ENCODE measurements around the gene LIPJ.

The LIPJ gene, protein sequence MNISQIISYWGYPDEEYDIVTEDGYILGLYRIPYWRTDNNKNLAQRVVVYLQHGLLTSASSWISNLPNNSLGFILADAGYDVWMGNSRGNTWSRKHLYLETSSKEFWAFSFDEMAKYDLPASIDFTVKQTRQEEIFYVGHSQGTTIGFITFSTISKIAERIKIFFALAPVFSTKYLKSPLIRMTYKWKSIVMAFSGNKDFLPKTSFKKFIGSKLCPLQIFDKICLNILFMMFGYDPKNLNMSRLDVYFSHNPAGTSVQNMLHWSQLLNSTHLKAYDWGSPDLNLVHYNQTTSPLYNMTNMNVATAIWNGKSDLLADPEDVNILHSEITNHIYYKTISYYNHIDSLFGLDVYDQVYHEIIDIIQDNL

DNA sequence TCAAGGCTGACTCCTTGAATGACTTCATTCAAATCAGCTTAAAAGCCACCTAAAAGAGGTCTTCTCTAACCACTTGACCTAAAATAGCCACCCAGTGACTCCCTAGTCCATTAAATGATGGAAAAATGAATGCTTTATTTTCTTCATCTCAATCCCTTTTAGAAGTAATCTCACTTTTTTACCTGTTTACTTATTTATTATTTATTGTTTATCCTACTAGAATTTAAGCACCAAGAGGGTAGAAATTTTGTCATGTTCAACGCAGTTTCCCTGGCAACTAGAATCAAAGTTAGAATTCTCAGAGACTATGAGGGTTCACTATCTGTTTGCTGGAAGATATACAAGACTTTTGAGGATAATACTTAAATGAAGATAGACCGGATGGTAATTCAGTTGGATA, at the start of gene LIPJ:
Gene LIPJ, plus strand, starts transcription at position 301 of the 400 bp plus-strand sequence. CDS start 3,926 bp downstream, outside the sequence.
- no peak for DNase-seq (ENCODE audit: low read depth, low spot score)

DNA sequence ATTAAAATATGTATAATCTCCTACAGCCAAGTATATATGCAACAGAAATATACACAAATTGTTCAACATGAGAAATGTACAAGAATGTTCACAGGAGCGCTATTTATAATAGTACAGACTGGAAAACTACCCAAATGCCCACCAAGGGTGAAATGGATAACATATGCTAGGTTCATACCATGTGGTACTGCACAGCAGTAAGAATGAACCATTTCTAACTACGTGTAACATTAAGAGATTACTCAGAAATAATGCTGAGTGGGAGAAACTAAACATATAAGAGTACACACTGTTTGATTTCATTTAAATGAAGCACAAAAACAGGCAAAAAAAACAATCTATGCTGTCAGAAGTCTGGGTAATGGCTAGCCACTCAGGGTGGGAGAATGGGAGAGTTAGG, 49.2 kb upstream of the LIPJ start:
- no peak for DNase-seq (ENCODE audit: low read depth, low spot score)

DNA sequence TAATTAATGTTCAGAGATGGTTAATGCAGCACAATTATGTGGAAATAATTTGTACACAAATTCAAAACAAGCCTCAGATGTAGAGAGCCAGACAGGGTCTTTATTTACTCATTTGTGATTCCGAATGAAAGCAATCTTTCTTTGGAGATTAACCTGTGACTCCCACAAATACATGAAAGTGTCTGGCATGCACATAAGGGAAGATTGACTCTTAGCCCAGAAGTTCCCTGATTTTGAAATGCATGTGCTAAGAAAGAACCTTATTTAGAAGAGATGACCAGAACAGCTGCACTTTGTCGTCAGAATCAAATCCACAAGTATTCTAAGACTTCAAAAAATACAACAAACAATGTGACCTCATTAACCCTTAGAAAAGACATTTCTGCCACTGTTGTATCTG, 48.5 kb upstream of the LIPJ start:
- no peak for DNase-seq (ENCODE audit: low read depth, low spot score)

DNA sequence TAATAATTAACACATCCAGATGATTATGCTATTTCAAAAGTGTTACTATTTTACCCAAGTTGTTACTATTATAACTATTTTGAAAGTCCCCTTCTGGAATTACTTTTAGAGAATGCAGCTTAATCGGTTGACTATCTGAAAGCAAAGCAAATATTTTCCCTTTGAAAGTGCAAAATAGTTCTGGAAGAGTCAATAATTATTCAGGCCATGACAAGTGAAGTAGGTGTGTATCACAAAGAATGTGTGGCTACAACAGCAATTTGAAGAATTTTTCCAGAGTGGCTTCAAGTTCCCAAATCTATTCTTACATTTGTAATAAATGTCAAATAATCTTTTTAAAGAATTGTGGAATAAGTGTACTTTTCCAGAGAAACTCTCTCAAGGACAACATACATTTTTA, 46.2 kb upstream of the LIPJ start:
- no peak for DNase-seq (ENCODE audit: low read depth, low spot score)

DNA sequence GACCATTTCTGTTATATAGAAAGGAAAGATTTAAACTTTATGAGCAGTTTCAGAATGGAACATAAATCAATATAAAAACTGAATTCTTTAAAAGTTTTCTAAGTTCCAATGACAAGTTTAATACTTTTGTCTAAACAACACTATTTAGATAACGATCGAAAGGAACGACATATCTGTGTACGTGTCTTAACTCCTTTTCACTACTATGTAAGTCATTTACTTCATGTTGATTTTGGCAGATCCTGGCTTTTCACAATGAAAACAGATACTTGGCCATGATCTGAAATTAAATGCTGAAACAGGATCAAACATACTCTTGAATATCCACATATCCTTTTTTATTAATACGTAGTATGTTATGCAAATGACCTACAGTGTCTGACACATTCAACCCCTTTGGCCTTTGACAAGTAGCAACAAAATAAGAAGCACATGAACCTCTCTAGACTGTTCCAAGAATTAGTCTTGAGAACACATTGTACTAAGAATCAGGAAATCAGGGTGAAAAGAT, 45.4 kb upstream of the LIPJ start:
- peak; percentile 46 for DNase-seq (ENCODE audit: low read depth, low spot score)

DNA sequence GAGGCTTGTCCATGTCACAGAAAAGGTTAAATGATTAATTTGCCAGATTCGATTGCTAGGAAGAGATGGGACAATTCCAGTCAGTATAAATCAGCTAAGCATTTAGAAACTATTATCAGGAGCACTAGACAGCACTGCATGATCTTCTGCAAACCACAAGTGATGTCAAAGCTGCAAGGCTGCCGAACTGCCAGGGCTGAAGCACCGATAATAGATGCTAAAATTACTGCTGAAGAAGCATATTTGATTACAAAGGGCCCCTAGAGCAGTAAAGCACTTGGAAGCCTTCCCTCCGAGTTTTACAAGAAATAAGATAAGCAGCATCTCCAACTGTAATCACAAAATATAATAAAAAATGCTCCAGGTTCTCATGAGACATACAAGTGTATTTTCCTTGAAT, 44.0 kb upstream of the LIPJ start:
- DNase-seq (ENCODE audit: low read depth, low spot score): no peak

DNA sequence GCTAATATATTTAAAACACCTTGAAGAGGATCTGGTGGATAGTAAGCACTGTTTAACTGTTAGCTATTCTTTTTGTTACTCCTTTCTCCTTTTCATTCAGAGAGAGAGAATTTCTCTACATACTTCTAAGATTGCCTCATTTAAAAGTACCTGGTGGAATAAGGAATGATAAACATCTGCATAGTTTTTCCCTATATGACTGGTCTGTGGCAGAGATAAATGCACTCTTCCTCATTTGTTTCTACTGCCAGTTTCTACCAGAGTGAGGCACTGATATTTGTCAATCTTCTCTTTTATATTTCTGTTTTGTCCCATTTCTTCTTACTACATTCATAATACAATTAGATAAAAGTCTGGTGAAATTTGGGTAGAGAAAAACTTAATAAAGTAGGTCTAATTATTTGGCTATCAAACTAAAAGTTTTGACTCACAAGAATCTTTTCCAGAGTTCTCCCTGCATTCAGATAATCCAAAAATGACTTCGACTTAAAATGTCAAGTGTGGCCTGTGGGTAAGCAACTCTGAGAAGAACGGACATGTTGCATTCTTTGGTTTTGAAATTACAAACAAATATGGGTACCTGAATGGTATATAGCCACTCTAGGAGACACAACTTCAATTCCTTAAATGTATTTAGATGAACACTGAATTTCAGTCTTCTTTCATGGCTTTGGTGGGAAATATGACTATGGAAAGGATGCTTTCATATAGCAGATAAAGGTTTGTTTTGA, 42.3 kb upstream of the LIPJ start:
- no peak for DNase-seq (ENCODE audit: low read depth, low spot score)

DNA sequence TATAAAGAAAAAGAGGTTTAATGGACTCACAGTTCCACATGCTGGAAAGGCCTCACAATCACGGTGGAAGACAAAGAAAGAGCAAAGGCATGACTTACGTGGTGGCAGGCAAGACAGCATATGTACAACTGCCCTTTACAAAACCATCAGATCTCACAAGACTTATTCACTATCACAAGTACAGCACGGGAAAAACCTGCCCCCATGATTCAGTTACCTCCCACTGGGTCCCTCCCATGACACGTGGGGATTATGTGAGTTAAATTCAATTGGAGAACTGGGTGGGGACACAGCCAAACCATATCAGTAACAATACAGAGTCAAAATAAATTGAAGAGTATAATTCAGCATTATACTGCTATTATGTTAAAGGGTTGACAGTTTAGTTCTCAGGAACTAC, 41.2 kb upstream of the LIPJ start:
- no peak for DNase-seq (ENCODE audit: low read depth, low spot score)

DNA sequence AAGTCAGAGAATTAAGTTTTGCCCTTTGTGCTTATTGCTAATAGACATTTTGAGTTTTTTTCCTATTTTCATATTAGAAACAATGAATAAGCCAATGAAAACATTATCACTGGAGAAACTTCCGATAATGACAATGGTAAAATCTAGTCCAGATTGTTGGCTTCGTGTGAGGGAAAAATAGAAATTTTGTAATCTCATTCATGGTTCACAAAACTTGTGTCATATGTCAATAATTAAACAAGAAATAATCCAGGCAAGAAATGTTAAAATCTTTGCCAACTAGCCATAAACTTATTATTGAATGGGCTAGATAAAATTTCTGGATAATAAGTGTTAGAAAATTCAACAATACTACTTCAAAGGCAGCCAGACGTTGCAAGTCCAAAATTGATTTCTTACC, 40.1 kb upstream of the LIPJ start:
- DNase-seq (ENCODE audit: low read depth, low spot score): no peak

DNA sequence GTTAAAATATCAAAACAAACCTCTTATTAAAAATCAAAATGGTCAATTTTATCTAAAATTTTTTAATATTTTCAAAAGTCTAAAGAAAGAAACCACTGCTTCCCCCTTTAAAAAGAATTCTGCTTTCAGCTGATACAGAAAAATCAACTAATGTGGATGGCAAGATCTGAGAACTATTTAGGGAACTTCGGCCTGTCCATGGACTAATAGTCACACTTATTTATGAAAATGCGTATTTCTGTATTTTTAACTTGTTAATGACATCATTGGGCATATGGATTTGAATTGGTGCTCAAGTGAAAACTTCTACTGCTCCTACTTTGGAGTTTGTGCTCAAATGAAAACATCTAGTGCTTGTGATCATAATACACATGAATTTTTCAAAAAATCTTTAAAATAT, 35.3 kb upstream of the LIPJ start:
- DNase-seq (ENCODE audit: low read depth, low spot score): no peak

DNA sequence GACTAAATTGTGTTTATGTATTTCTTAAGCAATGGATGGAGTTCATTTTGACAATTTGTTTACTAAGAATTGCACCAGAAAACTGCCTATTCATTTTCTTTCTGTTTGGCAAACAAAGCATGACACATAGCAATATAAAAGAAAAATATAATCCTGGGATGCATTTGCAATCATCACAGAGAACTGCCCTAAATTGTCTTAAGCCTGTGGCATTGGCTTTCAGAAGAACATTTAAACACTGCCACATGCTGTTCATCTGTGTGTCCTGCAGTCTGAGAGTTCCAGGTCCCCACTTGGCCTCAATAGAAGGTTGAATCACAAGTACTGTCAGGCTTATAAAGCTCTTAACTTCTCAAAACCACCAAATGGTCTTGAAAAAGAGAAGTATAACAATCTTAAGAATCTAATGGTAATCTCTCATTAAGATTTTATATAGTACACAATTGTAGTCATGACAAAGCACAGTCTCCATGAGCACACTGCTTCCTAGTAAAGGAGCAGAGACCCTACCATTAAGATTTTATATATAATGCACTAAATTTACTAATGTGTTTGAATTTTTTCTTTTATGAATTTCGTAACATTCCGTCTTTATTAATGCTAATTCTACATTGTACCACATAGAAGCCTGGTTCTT, 33.3 kb upstream of the LIPJ start:
- DNase-seq (ENCODE audit: low read depth, low spot score): peak; percentile 43

DNA sequence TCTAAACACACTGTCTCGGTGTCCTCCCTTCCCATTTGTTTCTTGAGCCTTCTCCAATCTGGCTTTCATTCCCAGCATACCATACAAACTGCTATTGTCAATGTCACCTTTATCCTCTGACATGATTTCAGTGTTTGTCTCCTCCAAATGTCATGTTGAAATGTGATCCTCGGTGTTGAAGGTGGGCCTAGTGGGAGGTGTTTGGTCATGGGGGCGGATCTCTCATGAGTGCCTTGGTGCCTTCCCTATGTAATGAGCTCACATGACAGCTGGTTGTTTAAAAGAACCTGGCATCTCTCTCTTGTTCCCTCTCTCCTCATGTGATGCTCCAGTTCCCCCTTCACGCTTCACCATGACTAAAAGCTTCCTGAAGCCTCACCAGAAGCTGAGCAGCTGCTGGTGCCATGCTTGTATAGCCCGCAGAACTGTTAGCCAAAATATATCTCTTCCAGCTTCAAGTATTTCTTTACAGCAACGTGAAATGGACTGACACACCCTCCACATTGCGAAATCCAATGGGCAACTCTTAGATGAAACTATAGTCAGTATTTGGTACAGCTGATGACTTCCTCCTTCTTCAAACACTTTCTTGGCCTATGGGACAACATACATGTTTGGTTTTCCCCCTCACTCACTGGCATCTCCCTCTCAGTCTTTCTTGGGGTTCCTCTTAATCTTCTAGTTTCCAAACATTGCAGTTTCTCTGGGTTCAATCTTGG, 31.2 kb upstream of the LIPJ start:
- no peak for DNase-seq (ENCODE audit: low read depth, low spot score)

DNA sequence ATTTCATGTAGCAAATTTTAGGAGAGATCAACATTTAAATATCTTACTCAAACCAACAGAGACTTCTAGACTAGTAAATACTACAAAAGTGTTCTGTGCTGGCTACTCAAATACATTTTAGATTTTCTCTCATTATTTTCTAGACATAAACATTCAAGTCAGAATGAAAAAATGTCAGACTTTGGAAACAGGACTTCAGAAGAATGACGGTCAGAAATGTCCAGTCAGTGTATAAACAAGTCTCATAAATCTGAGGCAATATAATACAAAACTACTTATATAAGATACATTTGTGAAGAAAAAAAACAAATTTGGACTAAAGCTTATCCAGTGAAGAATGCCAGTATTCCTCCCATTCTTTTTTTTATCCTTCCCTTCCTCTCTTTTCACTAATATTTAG, 29.3 kb upstream of the LIPJ start:
- no peak for DNase-seq (ENCODE audit: low read depth, low spot score)

DNA sequence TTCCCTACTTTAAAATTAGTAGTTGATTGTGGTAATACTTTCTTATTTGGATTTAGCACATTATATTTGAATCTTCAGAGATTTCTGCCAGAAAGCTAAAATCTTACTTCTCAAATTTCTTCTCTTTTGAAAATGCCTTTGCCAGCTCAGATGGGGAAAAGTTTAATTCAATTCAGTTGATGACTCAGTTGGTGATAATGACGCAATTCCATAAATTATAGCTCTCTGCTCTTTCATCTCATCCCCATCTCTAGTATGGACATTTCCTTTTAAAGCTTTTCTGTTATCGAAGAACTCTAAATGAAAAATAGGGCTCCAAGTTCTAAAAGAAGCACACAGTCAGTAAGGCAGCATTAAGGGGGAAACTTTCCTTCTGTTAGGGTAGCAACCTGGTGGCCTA, 28.9 kb upstream of the LIPJ start:
- no peak for DNase-seq (ENCODE audit: low read depth, low spot score)

DNA sequence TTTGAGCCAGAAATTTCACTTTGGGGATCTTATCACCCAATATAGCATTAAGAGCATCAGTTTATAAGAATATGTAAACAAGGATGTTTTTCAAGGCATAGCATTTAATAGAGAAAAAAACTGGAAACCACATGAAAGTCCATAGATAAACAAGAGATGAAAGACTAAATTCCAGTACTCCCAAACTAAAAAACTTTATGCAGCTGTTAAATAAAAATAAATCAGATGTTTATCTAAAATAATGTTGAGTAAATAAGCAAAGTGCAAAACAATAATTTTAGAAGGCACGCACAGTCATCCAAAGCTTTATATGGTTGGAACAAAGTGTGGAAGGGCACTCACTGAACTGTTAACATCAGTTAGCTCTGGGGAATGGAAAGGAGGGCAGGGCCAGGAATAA, 24.4 kb upstream of the LIPJ start:
- DNase-seq (ENCODE audit: low read depth, low spot score): no peak

DNA sequence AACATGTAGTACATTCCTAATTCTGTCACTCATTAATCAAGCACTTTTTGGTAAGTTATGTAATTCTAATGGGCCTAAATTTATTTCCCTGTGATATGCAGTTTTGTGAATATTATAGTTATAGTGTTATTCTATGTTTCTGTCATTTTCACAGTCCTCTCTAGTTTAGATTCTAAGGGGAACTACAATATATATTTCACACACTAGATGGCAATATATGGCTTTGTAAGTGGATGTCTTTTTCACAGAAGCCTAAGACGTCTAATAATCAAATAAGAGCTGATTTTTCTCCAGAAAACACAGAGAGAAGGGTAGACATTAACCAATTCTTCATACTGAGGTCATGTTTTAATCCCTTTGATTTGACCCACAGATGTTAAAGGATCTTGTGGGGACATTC, 21.5 kb upstream of the LIPJ start:
- DNase-seq (ENCODE audit: low read depth, low spot score): no peak

DNA sequence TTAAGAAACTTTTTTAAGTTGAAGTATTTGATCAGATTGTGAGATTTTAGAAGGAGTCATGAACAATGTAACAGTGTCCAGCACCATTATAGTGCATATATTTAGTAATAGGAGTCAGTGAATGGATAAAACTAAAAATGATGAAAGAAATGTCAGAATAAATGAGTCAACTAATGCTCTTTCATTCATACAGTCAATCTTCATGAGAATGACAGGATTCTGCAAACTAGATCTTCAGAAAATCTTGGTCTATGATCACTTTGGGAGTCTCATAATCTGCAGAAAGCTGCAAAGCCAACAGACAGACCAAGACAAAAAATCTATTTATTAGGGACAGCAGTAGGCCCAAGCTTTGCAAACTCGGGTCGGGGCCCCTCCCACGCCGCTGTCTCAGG, 4.2 kb upstream of the LIPJ start:
- DNase-seq (ENCODE audit: low read depth, low spot score): no peak

DNA sequence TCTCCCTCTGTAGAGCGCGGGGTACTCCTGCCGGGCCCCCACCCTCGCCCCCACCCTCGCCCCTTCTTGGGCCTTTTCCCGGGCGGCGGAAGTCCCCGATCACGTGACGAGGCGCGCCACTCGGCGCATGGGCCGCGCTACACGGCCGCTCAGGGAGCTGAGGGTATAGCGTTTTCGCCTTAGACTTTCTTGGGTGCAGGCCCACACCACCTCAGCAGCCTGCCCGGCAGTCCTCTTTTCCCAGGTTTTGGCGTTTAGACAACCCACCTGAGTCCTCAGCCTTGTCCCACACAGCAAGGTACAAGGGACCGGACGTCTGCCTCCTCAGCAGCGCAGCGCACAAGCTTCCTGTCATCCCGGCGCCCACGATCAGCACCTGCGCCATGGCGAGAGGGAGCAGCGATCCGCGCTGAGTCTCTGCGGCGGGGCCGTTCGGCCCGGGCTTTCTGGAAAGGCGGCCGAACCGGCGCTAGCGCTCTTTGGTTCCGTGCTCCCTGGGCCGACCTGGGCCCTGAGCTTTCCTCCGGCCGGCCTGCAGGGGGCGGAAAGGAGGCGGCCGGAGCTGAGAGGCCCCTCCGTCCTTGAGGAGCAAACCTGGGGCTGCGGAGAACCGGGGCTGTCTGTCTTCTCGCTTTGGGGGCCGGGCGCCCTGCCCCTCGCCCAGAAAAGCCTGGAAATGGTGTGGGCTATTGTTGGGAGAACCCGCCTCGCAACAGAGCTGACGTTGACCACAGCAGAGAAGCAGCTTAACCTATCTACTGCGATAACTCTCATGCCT, 3.6 kb upstream of the LIPJ start, which contains the start of gene RNLS:
Gene RNLS, minus strand, starts transcription at position 513 of the 778 bp plus-strand sequence.
- DNase-seq (ENCODE audit: low read depth, low spot score): peak; percentile 15

DNA sequence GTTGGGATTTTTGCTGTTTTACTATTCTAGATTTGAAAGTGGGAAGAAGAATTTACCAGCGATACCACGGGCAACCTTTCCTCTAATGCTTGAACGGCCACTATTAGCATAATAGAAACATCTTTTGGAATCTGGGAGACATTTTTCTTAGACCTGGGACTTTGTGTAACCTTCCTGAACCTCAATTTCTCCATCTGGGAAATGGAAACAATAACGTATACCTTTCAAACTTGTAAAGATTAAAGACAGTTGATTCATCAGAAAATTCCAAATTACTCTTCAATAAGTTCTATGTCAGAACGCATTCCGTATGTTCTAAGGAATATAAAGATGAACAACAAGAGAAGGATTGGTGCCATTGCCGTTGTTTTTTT, 3.0 kb upstream of the LIPJ start:
- DNase-seq (ENCODE audit: low read depth, low spot score): no peak

DNA sequence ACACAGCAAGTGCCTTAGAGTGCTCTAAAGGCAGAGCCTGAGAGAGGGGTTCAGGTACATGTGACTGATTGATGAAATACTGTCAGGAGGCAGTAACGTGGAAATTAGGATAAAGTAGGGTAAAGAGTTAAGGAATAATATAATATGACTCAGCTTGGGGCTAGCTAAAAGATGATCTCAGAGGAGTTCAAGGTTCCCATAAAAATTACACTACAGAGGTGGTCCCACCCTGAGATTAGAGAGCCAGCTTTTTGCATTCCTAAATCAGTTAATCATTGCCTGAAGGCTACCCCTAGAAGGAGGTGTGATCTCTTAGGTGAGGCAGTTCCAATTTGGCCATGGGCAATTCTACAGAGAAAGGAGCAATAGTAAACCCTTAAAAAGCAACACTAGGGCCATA, 5.8 kb downstream of the LIPJ start:
- DNase-seq (ENCODE audit: low read depth, low spot score): no peak

DNA sequence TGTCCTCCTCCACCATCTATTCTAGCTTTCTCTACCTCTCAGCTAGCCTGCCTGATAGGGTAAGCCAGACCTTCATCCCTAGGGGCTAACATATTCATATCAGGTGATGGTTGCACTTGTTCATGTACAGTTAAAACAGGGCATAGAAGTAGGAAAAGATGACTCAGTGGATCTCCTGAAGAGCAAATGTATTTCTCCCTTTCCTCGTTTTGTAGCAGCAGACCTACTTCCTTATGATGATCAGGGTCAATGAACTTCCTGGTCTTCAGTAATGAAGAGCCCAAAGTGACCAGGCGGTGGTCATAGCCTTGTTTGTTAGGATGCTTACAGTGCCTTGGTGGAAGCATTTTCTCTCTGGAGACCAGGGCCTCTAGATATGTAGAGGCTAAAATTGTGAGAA, 6.3 kb downstream of the LIPJ start:
- DNase-seq (ENCODE audit: low read depth, low spot score): no peak

Data from smooth muscle cell of the brain vasculature (primary cell).